Measurements from ENCODE around the gene ZNF740.

Gene ZNF740

DNA sequence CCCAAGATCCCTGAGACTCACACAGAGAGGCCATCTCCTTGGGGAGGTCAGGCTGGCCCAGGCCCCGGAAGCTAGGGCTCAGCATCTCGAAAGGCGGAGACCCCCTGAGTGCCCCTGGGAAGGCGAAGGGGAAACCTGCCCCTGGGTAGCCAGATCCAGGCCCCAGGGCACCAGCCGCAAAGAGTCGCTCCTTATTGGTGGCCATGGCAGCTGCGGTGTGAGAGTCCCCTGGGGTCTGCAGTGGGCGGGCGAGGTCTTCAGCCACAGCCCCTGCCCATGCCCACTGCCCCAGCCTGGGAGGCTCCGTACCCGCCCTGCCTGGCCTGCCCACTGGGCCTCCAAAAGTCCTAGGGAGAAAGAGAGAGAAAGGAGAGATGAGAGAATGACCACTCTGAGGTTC is 46.8 kb downstream of the ZNF740 start:
- no peak for DNase-seq (ENCODE audit: low read depth)

DNA sequence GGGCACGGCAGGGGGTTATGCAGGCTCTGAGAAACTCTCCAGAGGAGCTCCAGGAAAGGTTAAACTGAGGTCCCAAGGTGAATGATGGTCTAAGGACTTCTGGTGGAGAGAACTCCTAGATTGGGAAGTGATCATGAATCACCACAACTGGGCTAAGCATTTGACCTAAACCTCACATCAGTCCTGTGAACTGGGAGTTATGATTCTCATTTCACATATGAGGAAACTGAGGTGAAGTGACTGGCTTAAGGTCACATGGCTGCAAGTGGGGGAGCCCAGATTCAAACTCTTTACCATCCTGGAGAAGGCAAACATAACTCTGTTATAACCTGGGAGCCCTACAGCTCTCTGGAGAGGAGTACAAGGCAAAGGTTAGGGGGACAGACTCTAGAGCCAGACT is 47.3 kb downstream of the ZNF740 start:
- DNase-seq (ENCODE audit: low read depth): no peak

- no peak for DNase-seq (ENCODE audit: low read depth)
These were observed 48.9 kb downstream of the ZNF740 start for GRCh38 chr12:53229454-53229853.

DNA sequence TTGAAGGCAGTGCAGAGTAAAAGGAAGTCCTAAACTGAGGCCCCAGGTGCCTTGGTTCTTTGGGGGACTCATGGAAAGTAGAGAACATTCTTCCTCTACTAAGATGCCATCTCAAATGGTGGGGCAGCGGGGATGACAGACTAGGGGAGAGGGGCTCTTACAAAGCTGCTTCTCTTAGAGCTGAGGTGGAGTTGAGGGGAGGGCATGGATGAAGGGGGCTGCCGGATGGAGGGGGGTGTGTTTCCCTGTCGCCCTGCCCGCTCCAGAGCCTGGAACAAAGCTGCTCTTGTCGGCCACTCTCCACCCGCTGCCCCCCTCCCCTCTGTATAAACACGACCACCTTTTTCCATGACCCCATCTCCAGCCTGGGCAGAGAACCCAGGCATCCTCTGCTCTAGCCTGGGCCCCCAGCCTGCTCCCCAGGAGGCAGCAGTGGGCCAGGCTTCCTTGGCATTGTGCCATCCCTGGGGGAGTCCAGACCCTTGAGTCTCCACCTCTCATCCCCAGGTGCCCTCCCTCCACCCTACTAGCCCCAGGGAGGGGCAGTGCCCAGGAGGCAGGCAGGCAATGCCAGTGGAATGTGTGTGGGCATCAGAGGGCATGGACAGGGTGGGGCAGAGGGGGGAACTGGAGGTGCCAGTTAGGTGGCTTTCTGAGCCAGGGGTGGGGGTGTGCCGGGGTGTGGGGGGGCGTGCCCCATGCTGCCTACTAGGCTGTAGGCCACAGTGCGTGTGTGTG is 49.8 kb downstream of the ZNF740 start:
- DNase-seq (ENCODE audit: low read depth): no peak

GRCh38 chr12:53231671-53231920 is 51.1 kb downstream of the ZNF740 start:
- no peak for DNase-seq (ENCODE audit: low read depth)

DNA sequence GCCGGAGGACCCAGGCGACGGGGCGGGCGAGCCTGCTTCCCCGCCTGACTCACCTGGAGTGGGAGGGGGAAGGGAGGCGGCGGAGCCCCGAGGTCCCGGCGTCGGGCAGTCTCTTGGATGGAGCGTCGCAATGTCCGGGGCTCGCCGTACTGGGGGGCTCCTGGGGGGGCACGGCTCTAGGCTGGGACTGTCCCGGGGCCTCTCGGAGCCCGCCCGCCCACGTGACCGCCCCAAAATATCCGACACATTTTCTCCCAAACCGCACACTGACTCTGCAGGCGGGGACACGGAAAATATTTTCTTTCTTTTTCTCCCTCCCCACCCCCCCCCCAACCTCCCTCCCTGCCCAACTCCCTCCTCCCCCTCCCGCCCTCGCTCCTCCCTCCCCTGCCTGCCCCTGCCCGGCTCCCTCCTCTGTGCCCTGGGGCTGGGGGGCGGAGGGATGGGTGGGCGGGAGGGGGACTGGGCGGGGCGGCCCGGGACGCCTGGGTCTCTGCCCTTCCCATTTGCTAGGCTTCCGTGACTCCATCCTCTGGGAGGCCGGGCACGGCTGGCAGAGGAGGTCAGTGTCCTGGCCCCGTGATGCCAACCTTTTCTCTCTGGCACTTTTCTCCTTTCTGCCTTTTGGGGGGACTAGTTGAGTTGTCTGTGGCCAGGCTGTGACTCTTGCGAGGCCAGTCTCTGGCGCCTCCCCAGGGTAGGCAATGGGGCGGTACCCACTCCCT is 51.6 kb downstream of the ZNF740 start, which contains the start of gene RARG:
Gene RARG, minus strand, starts transcription at position 289 of the 725 bp plus-strand sequence. CDS start 4,664 bp downstream, outside the sequence.
- DNase-seq (ENCODE audit: low read depth): peak; percentile 66

DNA sequence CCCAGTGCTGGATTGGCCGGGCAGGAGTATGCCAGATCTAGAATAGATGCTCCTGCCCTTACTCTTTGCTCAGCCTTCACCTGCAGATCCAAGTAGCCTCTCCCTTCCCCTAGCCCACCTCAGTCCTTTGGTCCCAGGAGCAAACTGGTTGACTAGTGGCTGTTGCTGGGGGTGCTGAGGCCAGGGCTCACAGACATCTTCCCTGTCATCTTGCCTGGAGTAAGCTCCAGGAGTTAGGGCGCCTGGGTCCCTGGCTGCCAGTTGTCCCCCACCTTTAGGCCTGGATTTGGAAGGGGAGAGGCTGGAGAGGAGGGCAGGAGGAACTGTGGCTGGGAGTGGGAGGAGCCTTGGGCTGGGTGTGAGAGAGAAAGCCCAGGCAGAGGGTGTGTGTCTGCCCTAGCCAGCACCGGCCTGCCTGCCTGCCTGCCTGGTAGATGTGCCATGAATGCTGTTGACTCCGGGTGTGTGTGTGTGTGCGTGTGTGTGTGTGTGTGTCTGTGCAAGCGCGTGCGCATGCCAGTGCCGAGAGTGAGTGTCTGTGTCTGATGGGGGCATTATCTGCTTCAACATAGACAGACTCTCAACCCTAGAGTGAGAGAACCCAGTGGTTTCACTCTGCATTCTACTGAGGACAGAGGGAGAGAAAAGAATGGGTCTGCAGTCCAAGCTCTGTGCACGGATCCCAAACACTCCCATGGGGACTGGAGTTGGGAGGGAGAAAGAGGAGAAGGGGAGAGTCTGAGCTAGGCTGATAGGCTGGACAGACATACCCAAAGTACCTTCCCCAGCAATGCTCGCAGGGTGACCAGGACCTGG is 52.3 kb downstream of the ZNF740 start:
- DNase-seq (ENCODE audit: low read depth): no peak

GRCh38 chr12:53233671-53234121 is 53.2 kb downstream of the ZNF740 start:
- no peak for DNase-seq (ENCODE audit: low read depth)

- DNase-seq (ENCODE audit: low read depth): no peak
These were observed 53.9 kb downstream of the ZNF740 start for GRCh38 chr12:53234271-53234914.

DNA sequence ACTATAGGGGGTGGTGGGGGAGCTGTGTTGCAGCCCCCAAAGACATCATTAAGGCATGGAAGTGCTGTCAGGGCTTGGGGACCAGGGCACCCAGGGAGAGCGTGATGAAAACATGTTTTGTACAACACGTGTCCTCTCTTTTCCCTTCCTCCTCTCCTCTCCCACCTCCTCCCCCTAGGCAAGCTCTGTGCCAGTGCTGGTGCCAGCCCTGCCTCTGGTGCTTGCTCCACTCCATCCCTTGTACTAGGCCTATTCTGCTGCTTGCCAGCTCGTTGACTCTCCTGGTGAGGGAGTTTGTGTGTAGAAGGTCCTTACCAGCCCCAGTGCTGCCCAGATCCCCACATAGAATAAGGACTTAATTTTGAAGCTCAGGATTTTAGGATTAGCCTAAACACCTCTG is 54.6 kb downstream of the ZNF740 start:
- no peak for DNase-seq (ENCODE audit: low read depth)

DNA sequence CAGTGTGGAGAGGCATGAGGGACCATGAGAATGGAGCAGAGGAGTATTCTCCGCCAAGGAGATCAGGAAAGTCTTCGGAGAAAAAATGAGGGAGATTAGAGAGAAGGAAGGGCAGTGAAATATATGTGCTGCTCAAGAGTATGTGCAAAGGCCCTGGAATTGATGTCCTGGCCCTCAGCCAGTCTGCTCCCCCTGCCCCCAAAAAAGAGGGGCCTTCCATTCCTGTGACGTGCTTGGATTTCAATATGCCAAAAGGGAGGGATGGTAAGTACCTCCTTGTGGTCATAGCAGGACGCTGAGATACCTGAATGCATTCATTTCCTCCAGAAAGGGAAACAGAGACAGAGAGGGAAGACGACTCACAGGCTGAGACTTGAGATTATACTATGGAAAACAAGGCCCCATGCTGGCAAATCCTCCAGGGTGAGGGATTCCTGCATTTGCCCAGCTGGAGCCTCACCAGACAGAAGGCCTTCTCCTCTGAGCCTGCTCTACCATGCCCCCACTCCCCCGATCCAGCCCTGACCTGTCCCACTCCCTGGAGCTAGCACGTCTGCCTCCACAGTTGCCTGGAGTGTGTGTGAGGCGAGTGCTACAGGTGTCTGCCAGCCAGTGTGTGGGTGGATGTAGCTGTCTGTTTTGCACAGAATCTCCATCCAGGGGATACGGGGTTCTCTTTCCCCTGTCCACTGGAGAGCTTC is 55.4 kb downstream of the ZNF740 start:
- DNase-seq (ENCODE audit: low read depth): no peak

- peak; percentile 35 for DNase-seq (ENCODE audit: low read depth)
These were observed 56.1 kb downstream of the ZNF740 start for GRCh38 chr12:53236443-53237111.

DNA sequence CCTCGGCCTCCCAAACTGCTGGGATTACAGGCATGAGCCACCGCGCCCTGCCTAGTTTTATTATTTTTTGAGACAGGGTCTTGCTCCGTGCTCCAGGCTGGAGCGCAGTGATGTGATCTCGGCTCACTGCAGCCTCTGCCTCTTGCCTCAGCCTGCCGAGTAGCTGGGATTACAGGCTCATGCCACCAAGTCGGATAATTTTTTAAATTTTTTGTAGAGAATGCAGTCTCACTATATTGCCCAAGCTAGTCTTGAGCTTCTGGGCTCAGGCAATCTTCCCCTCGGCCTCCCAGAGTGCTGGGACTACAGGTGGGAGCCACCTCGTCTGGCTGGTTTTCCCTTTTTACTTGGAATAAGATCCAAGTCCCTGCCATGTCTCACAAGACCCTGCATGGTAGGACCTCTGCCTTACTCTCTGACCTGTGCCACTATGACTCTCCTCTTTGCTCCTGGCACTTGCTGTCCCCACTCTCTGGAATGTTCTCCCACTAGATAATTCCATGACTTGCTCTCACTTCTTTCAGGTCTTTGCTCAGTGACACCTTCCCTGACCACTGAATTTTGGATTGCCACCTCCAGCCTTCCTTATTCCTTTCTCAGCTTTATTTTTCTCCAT is 59.2 kb downstream of the ZNF740 start:
- no peak for DNase-seq (ENCODE audit: low read depth)

DNA sequence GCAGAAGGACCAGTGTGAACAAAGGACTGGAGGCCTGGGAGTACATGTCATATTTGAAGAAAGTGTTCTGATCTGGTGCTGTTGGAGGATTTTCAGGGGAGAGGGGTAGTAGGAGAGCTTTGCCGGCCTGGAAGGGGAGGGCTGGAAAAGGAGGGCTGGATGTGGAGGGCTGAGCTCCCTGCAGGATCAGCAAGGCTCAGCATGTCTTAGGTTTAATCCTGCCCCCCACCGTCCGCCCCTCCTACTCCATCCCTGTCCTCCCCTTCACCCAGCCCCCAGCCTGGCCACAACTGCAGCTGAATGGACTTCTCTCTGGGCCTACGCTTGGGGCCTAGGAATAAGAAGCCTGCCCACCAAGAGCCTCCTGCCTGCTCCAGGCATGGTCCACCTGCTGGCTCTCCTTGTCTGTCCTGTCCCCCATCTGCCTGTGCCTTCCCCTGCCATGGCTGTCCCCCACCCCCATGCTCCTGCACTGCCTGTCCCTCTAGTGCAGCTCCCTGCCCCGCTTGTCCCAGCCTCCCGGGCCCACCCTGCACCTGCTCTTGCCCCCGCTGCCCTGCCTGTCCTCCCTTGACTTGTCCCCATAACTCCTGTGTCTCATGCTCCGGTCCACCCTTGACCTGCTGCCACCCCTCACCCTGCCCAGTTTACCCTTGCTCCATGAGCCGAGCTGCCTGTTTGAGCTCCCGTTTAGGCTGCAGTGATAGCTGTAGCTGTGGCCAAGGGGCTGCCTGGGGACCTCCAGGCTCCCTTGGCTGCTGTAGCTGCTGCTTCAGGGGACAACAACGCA is 61.3 kb downstream of the ZNF740 start:
- DNase-seq (ENCODE audit: low read depth): no peak

- DNase-seq (ENCODE audit: low read depth): no peak
These were observed 63.8 kb downstream of the ZNF740 start for GRCh38 chr12:53244337-53244736.
